ENCODE measurements around the gene FPGS.
"Not testable (repeated sequence)": the region's sequence is repeated elsewhere in the genome, so short reads cannot be mapped to it uniquely, and the experiment has no call there.

FPGS gene

DNA sequence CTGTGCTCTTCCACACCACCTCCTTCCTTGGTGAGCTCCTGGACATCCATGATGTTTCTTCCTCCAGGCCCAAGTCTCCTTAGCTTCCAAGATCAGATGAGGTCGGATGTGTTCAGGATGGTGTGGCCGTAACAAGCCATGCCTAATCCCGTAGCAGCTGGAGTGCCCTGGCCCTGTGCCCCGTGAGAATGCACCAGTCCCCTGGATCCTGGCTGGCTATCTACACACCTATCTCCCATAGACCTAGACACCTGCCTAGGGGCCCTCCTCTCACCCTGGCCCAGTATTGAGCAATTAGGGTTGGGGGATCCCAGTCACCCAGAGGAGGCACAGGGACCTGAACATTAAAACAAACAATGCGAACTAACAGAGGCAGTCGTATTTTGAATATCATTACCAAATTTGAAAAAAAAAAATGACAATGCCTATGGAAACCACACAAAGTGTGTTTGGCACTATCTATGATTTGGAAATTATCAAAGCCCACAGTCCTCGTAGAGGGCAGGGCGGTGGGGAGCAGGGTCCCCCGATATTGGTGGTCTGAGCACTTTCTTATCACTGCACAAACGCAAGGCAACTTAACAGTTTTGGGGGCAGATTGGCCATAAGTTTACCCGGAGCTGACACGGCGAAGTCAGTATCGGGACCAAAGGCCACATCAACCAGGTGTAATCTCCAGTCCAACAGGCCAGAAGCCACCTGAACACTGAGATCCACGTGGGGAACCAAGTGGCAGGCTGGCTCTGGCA is 38.6 kb downstream of the FPGS start:
- no peaks in the 10 kb centered on the region for H3K36me3 ChIP-seq (ENCODE audit: control insufficient read depth, insufficient read depth, low read length)
- H3K4me1 ChIP-seq (ENCODE audit: control insufficient read depth, insufficient read depth, low read length) = no peaks in the 10 kb centered on the region
- no peak overlapping the region for H3K4me3 ChIP-seq (ENCODE audit: low read depth, low read length)
- no peaks in the 10 kb centered on the region for H3K27me3 ChIP-seq (ENCODE audit: control insufficient read depth, insufficient read depth, low read length)
- no peak overlapping the region for H3K9ac ChIP-seq (ENCODE audit: low read depth, low read length)
- H3K9me3 ChIP-seq (ENCODE audit: control insufficient read depth, insufficient read depth, low read length) = no peaks in the 10 kb centered on the region

DNA sequence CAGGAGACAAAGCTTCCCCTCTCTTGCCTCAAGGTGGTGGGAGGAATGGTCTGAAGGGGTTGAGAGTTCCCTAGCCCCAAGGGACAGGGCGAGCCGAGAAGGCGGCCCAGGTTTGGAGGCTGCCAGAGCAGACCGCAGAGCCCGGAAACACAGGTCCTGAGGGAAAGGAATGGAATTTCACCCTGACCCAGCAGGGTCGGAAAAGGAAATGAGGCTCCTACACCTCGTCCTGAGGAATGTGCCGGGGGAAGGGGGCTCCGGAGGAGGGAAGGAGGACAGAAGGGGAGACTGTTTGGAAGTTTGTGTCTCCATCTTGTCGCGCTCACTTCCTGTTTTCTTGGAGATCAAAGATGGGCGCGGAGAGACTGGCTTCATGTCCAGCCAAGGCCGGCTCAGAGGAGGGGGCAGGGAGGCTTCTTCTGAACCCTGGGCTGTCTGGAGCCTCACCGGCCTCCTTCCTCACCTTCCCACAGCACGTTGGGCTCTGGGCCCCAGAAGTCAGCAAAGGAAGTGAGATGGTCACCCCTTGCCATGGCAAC is 42.2 kb downstream of the FPGS start:
- no peaks in the 10 kb centered on the region for H3K36me3 ChIP-seq (ENCODE audit: control insufficient read depth, insufficient read depth, low read length)
- H3K4me1 ChIP-seq (ENCODE audit: control insufficient read depth, insufficient read depth, low read length) = no peaks in the 10 kb centered on the region
- H3K9me3 ChIP-seq (ENCODE audit: control insufficient read depth, insufficient read depth, low read length) = peaks cover 7% of the 10 kb centered on the region
- no peak overlapping the region for H3K9ac ChIP-seq (ENCODE audit: low read depth, low read length)
- H3K4me3 ChIP-seq (ENCODE audit: low read depth, low read length) = no peak overlapping the region
- H3K27me3 ChIP-seq (ENCODE audit: control insufficient read depth, insufficient read depth, low read length) = no peaks in the 10 kb centered on the region

DNA sequence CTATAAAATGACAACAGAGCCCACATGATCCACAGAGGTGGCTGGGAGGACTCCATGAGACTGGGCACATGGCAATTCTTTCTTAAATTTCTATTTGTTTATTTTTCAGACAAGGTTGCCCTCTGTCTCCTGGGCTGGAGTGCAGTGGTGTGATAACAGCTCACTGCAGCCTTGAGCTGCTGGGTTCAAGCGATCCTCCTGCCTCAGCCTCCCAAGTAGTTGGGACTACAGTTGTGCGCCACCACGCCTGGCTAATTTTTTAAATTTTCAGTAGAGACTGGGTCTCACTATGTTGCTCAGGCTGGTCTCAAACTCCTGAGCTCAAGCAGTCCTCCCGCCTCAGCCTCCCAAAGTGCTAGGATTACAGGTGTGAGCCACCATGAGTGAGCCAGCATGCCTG is 42.9 kb downstream of the FPGS start:
- not testable (repeated sequence) for H3K9ac ChIP-seq (ENCODE audit: low read depth, low read length); H3K4me1 ChIP-seq (ENCODE audit: control insufficient read depth, insufficient read depth, low read length); H3K36me3 ChIP-seq (ENCODE audit: control insufficient read depth, insufficient read depth, low read length); H3K27me3 ChIP-seq (ENCODE audit: control insufficient read depth, insufficient read depth, low read length); H3K4me3 ChIP-seq (ENCODE audit: low read depth, low read length); H3K9me3 ChIP-seq (ENCODE audit: control insufficient read depth, insufficient read depth, low read length)

DNA sequence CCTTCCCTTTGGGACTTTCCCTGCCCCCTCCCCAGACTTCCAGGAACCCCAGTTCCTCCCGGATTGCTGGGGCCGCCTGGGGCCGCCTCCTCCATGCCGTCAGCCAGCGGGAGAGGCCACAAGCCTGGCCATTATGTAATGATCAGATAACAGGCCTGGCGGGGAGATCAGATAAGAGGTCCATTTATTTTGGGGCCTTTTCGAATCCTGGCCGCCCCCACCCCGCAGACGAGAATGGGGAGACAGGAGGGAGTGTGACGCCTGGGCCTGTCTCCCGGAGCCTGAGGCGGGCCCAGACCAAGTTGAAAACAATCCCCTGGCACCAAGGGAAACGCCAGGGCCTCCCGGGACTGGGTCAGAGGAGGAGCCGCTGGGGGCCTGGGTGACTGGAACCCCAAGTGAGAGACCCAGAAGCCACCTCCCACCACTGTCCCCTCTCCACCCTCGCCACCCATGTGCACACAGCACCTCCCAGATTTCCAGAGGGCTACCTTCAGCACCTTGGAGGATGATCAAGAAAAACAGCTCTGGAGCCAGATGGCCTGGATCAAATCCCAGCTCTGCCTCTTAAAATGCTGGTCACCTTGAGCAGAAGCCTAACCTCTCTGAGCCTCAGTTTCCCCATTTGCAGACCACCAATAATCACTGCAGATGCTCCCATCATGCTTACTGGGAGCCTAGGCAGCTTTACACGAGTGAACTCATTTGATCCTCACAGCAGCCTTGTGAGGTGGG is 43.9 kb downstream of the FPGS start:
- Histone ChIP-seq H3K4me1 (ENCODE audit: control insufficient read depth, insufficient read depth, low read length) (no peaks in the 10 kb centered on the region), H3K36me3 (ENCODE audit: control insufficient read depth, insufficient read depth, low read length) (no peaks in the 10 kb centered on the region), H3K9ac (ENCODE audit: low read depth, low read length) (no peak overlapping the region), H3K27me3 (ENCODE audit: control insufficient read depth, insufficient read depth, low read length) (no peaks in the 10 kb centered on the region), H3K9me3 (ENCODE audit: control insufficient read depth, insufficient read depth, low read length) (peaks cover 7% of the 10 kb centered on the region), H3K4me3 (ENCODE audit: low read depth, low read length) (no peak overlapping the region)

DNA sequence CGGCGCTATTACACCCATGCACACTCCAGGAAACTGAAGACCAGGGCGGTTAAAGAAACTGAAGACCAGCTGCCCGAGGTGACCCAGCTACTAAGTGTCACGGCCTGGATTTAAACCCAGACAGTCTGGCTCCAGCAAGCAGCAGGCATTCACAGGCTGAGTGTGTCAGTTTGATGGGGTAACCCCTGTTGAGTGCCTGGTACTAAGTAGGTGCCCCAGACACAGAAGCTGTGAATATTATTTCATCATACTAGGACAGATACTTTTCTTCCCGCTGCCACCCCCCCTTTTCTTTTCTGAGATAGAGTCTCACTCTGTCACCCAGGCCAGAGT is 44.5 kb downstream of the FPGS start:
- no peaks in the 10 kb centered on the region for H3K36me3 ChIP-seq (ENCODE audit: control insufficient read depth, insufficient read depth, low read length)
- no peak overlapping the region for H3K9ac ChIP-seq (ENCODE audit: low read depth, low read length)
- peaks cover 7% of the 10 kb centered on the region for H3K9me3 ChIP-seq (ENCODE audit: control insufficient read depth, insufficient read depth, low read length)
- no peaks in the 10 kb centered on the region for H3K4me1 ChIP-seq (ENCODE audit: control insufficient read depth, insufficient read depth, low read length)
- no peaks in the 10 kb centered on the region for H3K27me3 ChIP-seq (ENCODE audit: control insufficient read depth, insufficient read depth, low read length)
- no peak overlapping the region for H3K4me3 ChIP-seq (ENCODE audit: low read depth, low read length)

DNA sequence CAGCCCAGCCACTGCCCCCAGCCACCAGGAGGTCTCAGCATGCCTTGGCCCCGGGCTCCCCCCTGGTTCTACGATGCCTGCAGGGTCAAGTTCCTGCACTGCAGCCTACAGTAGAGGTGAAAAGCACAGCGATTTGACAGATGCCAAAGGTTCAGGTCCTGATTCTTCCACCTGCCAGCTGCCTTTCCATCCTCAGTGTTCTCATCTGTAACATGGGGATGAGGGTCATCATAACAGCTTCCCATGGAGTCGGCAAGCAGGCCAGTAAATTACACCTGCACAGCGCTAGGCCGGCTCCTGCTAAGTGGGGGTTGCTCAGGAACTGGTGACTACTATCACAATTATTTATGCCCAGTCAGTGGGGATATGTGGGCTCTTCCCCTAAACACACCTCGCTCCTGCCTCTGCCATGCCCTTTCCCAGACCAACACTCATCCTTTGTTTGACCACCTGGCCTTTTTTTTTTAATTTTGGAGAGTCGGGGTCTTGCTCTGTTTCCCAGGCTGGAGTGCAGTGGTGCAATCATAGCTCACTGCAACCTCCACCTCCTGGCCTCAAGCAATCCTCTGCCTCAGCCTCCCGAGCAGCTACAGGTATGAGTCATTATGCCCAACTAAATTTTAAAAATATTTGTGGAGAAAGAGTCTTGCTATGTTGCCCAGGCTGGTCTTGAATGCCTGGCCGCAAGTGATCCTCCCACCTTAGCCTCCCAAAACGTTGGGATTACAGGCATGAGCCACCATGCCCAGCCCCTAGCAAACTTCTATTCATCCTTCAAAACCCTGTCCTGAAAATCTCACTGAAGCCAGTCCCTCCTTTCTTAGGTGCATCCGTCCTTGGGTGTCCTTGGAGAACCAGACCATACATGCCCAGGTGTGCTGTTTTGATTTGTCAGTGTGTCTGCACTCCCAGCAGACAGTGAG is 45.4 kb downstream of the FPGS start:
- Histone ChIP-seq H3K4me3 (ENCODE audit: low read depth, low read length) (no peak overlapping the region), H3K9ac (ENCODE audit: low read depth, low read length) (no peak overlapping the region), H3K4me1 (ENCODE audit: control insufficient read depth, insufficient read depth, low read length) (no peaks in the 10 kb centered on the region), H3K9me3 (ENCODE audit: control insufficient read depth, insufficient read depth, low read length) (peaks cover 7% of the 10 kb centered on the region), H3K27me3 (ENCODE audit: control insufficient read depth, insufficient read depth, low read length) (no peaks in the 10 kb centered on the region), H3K36me3 (ENCODE audit: control insufficient read depth, insufficient read depth, low read length) (no peaks in the 10 kb centered on the region)

DNA sequence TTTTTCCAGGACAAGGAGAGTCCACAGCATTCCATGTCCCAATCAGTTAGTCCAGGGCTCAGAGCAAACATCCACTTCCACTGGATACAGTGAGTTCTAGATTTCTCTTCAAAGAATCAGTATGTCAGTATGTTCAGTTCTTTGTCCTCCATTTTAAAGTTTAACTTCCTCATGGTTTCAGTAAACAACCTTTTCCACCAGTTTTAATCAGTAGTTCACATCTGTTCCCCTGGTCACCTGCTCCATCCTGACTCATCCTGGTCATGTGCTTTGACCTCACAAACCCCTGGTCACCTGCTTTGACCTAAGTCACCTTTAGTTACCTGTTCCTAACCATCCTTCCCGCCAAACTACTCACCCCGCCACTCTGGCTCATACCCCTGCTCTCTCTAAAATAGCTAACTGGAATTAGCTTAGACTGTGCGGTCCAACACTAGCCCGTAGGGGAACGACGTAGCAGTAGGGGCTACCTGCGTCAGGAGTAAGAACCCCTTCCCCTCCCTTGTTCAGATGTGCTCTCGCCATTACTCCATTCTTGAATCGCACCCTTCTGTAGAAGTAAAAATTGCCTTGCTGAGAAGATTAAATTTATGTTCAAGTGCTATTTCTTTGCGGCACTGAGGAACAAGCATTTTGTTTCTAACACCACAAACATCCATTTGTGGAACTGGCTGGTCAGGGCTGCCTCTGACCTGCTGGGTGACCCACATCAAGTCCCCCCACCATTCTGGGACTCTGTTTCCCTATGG is 46.2 kb downstream of the FPGS start:
- Histone ChIP-seq H3K27me3 (ENCODE audit: control insufficient read depth, insufficient read depth, low read length) (no peaks in the 10 kb centered on the region), H3K9me3 (ENCODE audit: control insufficient read depth, insufficient read depth, low read length) (peaks cover 7% of the 10 kb centered on the region), H3K4me3 (ENCODE audit: low read depth, low read length) (no peak overlapping the region), H3K9ac (ENCODE audit: low read depth, low read length) (no peak overlapping the region), H3K4me1 (ENCODE audit: control insufficient read depth, insufficient read depth, low read length) (no peaks in the 10 kb centered on the region), H3K36me3 (ENCODE audit: control insufficient read depth, insufficient read depth, low read length) (no peaks in the 10 kb centered on the region)

DNA sequence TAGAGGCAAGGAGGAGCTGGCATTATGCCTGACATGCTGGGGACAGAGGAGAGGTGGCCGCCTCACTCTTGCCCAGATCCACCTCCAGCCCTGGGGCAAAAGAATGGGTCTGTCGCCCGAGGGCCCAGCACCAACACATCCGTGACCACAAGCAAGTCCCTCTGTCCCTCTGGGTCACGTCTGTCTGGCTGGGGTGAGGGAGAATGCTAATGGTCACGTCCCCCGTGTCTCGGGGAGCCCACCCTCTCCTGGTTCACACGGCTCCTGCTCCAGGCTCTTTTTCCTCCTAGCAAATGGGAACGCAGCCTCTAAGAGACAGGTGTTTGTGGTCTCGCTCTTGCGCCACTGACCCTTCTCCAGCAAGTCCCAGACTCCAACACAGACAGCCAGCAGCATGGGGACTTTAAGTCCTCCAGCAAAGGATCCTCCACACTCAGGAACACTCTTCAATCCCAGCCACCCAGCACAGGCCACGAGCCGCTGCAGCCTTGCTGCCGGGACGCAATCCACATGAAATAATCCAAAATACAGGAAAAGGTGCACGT is 47.7 kb downstream of the FPGS start:
- H3K4me3 ChIP-seq (ENCODE audit: low read depth, low read length) = no peak overlapping the region
- no peak overlapping the region for H3K9ac ChIP-seq (ENCODE audit: low read depth, low read length)
- no peaks in the 10 kb centered on the region for H3K4me1 ChIP-seq (ENCODE audit: control insufficient read depth, insufficient read depth, low read length)
- no peaks in the 10 kb centered on the region for H3K36me3 ChIP-seq (ENCODE audit: control insufficient read depth, insufficient read depth, low read length)
- H3K9me3 ChIP-seq (ENCODE audit: control insufficient read depth, insufficient read depth, low read length) = peaks cover 7% of the 10 kb centered on the region
- no peaks in the 10 kb centered on the region for H3K27me3 ChIP-seq (ENCODE audit: control insufficient read depth, insufficient read depth, low read length)

DNA sequence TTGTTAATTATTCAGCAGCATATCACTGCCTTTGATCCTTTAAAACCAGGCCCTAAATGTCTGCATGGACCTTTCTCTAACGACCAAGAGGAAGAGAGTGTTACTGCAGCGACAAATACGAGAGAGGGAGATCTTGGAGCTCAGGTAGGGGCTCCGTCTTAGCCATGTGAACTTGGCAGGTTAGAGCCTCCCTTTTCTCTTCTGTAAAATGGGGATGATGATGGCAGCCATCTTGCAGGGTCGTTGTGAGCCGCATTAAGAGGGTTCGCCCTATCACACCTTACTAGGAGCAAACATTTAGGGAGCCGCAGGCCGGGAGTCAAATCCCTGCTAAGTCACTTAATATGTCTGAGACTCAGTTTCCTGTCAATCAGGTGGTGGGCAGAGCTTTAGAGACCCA is 50.1 kb downstream of the FPGS start:
- Histone ChIP-seq H3K4me3 (ENCODE audit: low read depth, low read length) (no peak overlapping the region), H3K36me3 (ENCODE audit: control insufficient read depth, insufficient read depth, low read length) (no peaks in the 10 kb centered on the region), H3K9ac (ENCODE audit: low read depth, low read length) (peak overlapping the region; percentile 5), H3K4me1 (ENCODE audit: control insufficient read depth, insufficient read depth, low read length) (no peaks in the 10 kb centered on the region), H3K27me3 (ENCODE audit: control insufficient read depth, insufficient read depth, low read length) (no peaks in the 10 kb centered on the region), H3K9me3 (ENCODE audit: control insufficient read depth, insufficient read depth, low read length) (peaks cover 7% of the 10 kb centered on the region)

DNA sequence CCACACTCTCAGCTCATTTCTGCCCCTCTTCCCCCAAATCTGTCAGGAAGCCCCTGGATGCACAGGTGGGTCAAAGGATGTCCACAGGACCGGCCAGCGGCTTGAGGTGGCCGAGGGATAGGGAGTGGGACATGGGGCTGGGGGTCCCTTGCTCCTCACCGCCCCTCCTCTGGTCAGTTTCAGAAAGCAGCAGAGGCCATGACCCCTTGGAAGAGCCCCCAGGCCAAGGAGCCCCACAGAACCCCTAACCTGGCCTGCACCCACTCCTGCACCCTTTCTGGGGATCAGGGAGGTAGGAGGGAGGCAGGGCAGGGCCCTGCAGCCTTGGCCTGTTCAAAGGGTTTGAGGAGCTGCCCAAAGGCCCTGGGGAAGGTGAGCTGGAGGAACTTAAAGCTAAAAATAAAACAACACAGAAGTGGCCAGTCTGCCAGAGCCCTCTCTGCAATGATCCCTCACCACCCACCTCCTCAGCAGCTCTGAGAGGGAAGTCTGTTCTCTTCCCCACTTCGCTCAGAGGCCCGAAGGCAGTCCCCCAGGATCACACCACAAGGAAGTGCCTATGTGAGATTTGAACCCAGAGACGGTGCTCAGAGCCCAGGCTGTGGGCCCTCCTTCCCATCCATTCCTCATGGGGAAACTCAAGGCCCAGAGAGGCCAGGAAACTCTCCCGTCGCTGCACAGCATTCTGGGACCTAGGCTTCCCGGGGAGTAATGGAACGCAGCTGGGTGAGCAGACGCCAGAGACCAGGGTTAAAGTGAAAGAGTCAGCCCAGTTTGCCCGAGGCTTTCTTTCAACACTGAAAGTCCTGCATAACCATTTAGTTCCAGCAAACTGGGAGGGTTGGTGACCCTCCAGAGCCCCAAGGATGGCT is 50.9 kb downstream of the FPGS start:
- H3K4me1 ChIP-seq (ENCODE audit: control insufficient read depth, insufficient read depth, low read length) = no peaks in the 10 kb centered on the region
- H3K4me3 ChIP-seq (ENCODE audit: low read depth, low read length) = no peak overlapping the region
- no peaks in the 10 kb centered on the region for H3K27me3 ChIP-seq (ENCODE audit: control insufficient read depth, insufficient read depth, low read length)
- H3K9me3 ChIP-seq (ENCODE audit: control insufficient read depth, insufficient read depth, low read length) = peaks cover 7% of the 10 kb centered on the region
- no peaks in the 10 kb centered on the region for H3K36me3 ChIP-seq (ENCODE audit: control insufficient read depth, insufficient read depth, low read length)
- no peak overlapping the region for H3K9ac ChIP-seq (ENCODE audit: low read depth, low read length)

All from iPS-15b (cell line).